Erythroblast (primary cell): ENCODE measurements around the gene TTLL5.

Experiments
- GATA1 ChIP-seq: IDR thresholded peaks from 2 replicates; pipeline ENCODE4 v1.6.1; 2011; ENCODE audit warnings: low read depth, mild to moderate bottlenecking, control low read depth, low read length, moderate library complexity
- POLR2A ChIP-seq: IDR thresholded peaks from 2 replicates; pipeline ENCODE4 v1.6.1; 2011; ENCODE audit warnings: mild to moderate bottlenecking, low read length

DNA sequence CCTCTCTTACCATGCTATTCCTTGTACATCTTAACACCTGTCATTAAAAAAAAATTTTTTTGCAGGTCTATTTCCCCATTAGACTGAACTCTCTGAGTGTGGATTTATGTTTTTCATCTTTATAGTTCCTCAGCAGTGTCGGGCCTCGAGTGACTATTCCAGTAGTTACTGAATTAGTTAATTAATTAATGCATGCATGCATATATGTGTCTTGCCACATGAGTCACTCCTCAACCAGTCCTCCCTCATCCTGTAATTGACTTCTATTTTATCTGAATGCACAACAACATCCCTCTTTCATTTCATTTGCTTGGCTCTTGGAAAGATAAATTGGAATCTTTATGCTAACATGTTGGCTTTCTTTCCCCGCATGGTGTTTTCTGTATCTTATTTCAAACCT, 36.0 kb upstream of the TTLL5 start:
- TF ChIP-seq POLR2A (no peak), GATA1 (no peak)
